Measurements from ENCODE around the gene ADTRP.
A peak's percentile ranks its signal among the peaks of the same experiment; 100 is the strongest.
"Not testable (repeated sequence)": the region's sequence is repeated elsewhere in the genome, so short reads cannot be mapped to it uniquely, and the experiment has no call there.

ADTRP gene

GRCh38 chr6:11802886-11803590, 24.4 kb upstream of the ADTRP start:
- DNase-seq = no peak

- not testable (repeated sequence) for DNase-seq
Observed at GRCh38 chr6:11800531-11800930, 21.9 kb upstream of the ADTRP start.

- DNase-seq = no peak
Observed at GRCh38 chr6:11798538-11798937, 19.9 kb upstream of the ADTRP start.

DNA sequence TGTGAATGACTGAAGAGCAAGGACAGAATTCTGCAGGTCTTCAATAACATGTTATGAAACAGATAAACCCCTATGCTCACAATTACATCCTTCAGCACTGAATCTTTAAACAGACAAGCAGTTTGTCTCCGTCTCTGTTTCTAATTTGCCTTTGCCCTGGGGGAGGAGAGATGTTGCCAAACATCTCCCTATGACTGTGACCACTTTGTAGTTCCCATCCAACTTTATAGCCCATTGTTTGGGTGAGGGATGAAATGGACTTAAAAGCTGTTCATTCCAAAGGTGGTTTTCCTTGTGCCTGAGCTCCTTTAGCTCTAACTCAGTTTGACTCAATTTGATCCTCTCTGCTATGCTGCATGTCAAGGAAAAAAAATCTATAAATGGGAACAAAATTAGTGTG, 19.5 kb upstream of the ADTRP start:
- DNase-seq = peak; percentile 11

- no peak for DNase-seq
Observed at GRCh38 chr6:11796829-11797228, 18.2 kb upstream of the ADTRP start.

DNA sequence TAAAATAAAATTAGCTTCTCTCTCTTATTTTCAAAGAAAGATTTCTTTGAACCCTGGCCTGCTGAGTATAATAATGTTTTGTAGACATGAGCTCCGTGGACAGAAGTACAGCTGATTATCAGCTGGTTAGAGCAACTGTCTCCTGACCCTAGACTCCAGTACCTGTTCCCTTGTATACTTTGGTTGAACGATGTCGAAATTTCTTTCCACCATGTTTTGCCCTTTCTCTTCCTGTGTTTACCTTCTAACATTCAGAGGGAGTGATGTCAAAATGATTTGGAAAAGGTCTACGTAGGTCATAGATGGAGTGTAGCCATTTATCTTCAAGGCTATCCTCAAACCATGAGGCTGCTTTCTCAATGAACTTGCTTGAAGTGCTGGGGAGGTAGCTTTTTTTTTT, 16.8 kb upstream of the ADTRP start:
- DNase-seq = no peak

GRCh38 chr6:11793277-11793676, 14.7 kb upstream of the ADTRP start:
- DNase-seq = no peak

DNA sequence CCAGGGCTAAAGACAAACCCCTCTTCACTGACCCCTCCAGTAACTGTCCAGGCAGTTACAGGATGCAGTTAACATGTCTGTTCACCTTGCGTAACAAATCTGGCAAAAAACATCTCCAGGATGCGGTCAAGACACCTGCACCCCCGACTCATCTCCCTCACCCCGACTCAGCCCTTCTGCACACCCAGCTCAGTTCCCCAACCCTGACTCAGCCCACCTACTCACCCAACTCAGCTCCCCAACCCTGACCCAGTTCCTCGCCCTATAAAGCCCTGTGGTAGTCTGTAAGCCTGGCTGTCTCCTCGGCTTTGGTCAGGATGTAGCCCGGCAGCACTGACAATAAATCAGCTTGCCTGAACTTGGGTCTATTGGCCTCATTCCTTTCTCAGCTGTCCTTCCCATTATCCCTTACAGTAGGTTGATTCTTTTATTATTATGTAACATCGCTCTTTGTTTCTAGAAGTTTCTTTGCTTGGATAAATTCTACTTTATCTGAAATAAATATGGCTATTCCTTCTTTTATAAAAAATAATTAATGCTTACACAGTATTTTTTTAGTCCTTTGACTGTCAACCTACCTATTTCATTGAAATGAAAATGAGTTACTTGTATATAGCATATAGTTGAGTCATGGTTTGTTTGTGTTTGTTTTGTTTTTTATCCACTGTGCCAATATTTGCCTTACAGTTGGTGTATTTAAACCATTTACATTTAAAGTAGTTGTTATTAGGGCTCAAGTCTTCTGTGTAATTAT, 12.9 kb upstream of the ADTRP start:
- no peak for DNase-seq

- DNase-seq = no peak
Observed at GRCh38 chr6:11789744-11790143, 11.1 kb upstream of the ADTRP start.

- DNase-seq = no peak
Observed at GRCh38 chr6:11788043-11788442, 9.4 kb upstream of the ADTRP start.

DNA sequence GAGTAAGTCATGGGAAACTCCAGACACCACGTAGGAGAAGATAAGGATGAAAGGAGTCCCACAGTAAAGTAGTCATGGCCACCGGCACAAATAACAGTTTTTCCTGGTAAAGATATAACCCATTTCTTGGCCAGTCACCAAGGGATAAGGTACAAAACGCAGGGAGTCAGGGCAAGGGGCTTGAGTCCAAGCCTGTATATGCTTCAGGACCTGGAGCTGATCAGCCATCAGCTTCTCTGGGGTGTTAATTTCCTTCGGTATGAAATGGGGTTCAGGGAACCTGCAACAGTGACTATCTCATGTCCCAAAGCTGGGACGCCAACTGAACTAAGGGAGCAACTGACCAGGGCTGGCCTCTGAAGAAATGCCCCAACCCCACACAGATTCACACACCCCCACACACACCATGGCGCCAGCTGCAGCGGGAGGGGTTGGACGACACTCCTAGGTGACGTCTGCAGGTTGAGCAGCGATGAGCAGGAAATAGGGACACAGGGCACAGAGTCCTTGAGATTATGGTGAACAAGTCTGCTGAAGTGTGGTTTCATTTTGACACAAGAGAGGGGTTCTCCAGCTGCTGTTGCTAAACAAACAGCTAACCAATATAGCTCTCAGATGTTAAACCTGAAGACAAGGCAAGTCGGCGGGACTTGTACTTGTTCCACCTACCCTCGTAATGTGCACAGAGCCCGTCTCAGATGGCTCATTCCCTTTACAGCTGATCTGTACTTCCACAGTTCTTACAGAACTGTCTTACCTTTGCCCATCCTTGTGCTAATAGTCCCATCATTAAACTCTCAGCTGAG, 7.4 kb upstream of the ADTRP start:
- DNase-seq = no peak

GRCh38 chr6:11785415-11785773, 6.8 kb upstream of the ADTRP start:
- no peak for DNase-seq

GRCh38 chr6:11784341-11784740, 5.7 kb upstream of the ADTRP start:
- DNase-seq = no peak

GRCh38 chr6:11783524-11784064, 5.0 kb upstream of the ADTRP start:
- DNase-seq = no peak

- no peak for DNase-seq
Observed at GRCh38 chr6:11782524-11782923, 3.9 kb upstream of the ADTRP start.

GRCh38 chr6:11780097-11780428, 1.5 kb upstream of the ADTRP start:
- no peak for DNase-seq

GRCh38 chr6:11779329-11780096, 910 bp upstream of the ADTRP start:
- no peak for DNase-seq

GRCh38 chr6:11778036-11778435, 567 bp downstream of the ADTRP start:
- no peak for DNase-seq

GRCh38 chr6:11775791-11776409, 2.7 kb downstream of the ADTRP start:
- DNase-seq = no peak

- DNase-seq = no peak
Observed at GRCh38 chr6:11774426-11774825, 4.2 kb downstream of the ADTRP start.

DNA sequence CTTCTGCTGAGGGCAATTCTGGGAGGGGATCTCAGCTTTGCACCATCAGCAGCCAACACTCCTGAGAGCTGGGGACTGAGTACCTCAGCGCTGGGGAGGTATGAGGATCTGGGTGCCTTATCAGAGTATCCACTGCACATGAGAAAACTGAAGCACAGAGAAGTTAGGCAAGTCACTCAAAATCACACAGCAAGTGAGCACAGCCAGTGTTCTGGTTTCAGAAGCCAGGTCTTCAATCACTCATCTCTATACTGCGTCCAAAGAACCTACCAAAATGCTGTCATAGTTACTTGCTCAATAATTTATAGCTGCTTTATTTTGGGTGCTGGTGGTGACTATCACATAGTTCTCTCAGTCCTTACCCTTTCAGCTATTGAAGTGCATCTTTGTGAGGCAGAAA, 5.0 kb downstream of the ADTRP start:
- no peak for DNase-seq

GRCh38 chr6:11773013-11773412, 5.6 kb downstream of the ADTRP start:
- DNase-seq = no peak
